Stimulated activated CD4-positive, alpha-beta T cell treated with anti-CD3 and anti-CD28 coated beads, TNF-alpha, amount 100 ng/mL, for 4 hours (primary cell): ENCODE results near the gene LCT.
A peak's percentile ranks its signal among the peaks of the same experiment; 100 is the strongest.
"Not testable (repeated sequence)": the region's sequence is repeated elsewhere in the genome, so short reads cannot be mapped to it uniquely, and the experiment has no call there.

ENCODE experiments used
- DNase-seq, 3 experiments: peaks; one replicate each; pipeline ENCODE4 v3.0.0-alpha.2; 2020; ENCODE audit warnings: low read depth in 3 of 3

LCT gene

GRCh38 chr2:135831180-135831812 lies 5.7 kb downstream of the LCT start:
- DNase-seq = no peak

- no peak for DNase-seq
These were observed 7.4 kb downstream of the LCT start for GRCh38 chr2:135829378-135830135.

- no peak for DNase-seq
These were observed 10.4 kb downstream of the LCT start for GRCh38 chr2:135826544-135826943.

- no peak for DNase-seq
These were observed 11.3 kb downstream of the LCT start for GRCh38 chr2:135825550-135826176.

GRCh38 chr2:135825131-135825530 lies 11.9 kb downstream of the LCT start:
- DNase-seq = no peak

- no peak for DNase-seq
These were observed 14.1 kb downstream of the LCT start for GRCh38 chr2:135822855-135823254.

- no peak for DNase-seq
These were observed 15.8 kb downstream of the LCT start for GRCh38 chr2:135821190-135821589.

GRCh38 chr2:135820003-135820618 lies 16.9 kb downstream of the LCT start:
- peak; percentile 51 to 65 (median 60) for DNase-seq

- no peak for DNase-seq
These were observed 17.9 kb downstream of the LCT start for GRCh38 chr2:135818937-135819610.

- no peak for DNase-seq
These were observed 19.0 kb downstream of the LCT start for GRCh38 chr2:135817951-135818350.

GRCh38 chr2:135817466-135817865 lies 19.5 kb downstream of the LCT start:
- no peak for DNase-seq

- no peak for DNase-seq
These were observed 21.7 kb downstream of the LCT start for GRCh38 chr2:135815269-135815668.

- no peak for DNase-seq
These were observed 24.0 kb downstream of the LCT start for GRCh38 chr2:135812907-135813511.

- DNase-seq = not testable (repeated sequence)
These were observed 29.1 kb downstream of the LCT start for GRCh38 chr2:135807874-135808273.

GRCh38 chr2:135803278-135803677 lies 33.7 kb downstream of the LCT start:
- DNase-seq = no peak

- no peak for DNase-seq
These were observed 34.6 kb downstream of the LCT start for GRCh38 chr2:135802350-135802749.

- no peak for DNase-seq
These were observed 36.2 kb downstream of the LCT start for GRCh38 chr2:135800513-135801460.

GRCh38 chr2:135799738-135800137 lies 37.2 kb downstream of the LCT start:
- DNase-seq = no peak

- no peak for DNase-seq
These were observed 38.2 kb downstream of the LCT start for GRCh38 chr2:135798762-135799161.

- no peak for DNase-seq
These were observed 38.7 kb downstream of the LCT start for GRCh38 chr2:135798275-135798705.
